Pancreas (tissue), 10 donors: ENCODE measurements around the gene PTGES2. TPM values are rescaled to one million over a fixed set of nuclear protein-coding genes. Genes with fewer than 3 reads are reported as not detected.

Experiments used
- ATAC-seq, 4 donors: fragments of 200-7000 bp; cut with Tn5 transposase; one replicate each; pipeline versions ENCODE4 v1.8.0 to v1.9.1; 2020; ENCODE audit warnings: mild to moderate bottlenecking in 4 of 4, moderate library complexity in 4 of 4
- DNase-seq, 6 donors: peaks; one replicate each; pipeline ENCODE4 v3.0.0-alpha.2; 2020
- FAIRE-seq: peaks from 2 replicates; lab custom pipeline; 2012; peaks lifted over from hg19 to GRCh38; lab: Jason Lieb, UNC
- H3K27ac ChIP-seq, 4 donors: fragments of 200-600 bp; sonication (generic); 1 replicate in 3 of 4; 2 replicates in 1 of 4; pipeline versions ENCODE4 v1.5.0 to v1.8.0; 2020
- H3K27me3 ChIP-seq, 4 donors: fragments of 200-600 bp; one replicate each; pipeline ENCODE4 v1.8.0; 2021
- H3K36me3 ChIP-seq, 3 donors: fragments of 200-600 bp; sonication (generic) in 1 of 3; one replicate each; pipeline versions ENCODE4 v1.5.0 to v1.8.0; 2020 to 2021
- H3K4me1 ChIP-seq, 3 donors: fragments of 200-600 bp; one replicate each; pipeline ENCODE4 v1.8.0; 2021
- H3K4me3 ChIP-seq, 4 donors: fragments of 200-600 bp; sonication (generic) in 2 of 4; one replicate each; pipeline versions ENCODE4 v1.5.0 to v1.8.0; 2020 to 2021
- H3K9me3 ChIP-seq, 4 donors: fragments of 200-600 bp; one replicate each; pipeline ENCODE4 v1.8.0; 2021
- WGBS, 2 donors: extraction: QIAGEN DNeasy Blood & Tissue Kit; methylation state at CpG; one replicate each; pipeline ENCODE4 v1.1.7; 2013; 5-methylcytosine and 5-hydroxymethylcytosine counted together
- intact Hi-C, 3 donors: fragments of 100-400 bp; cut with DNase I; formaldehyde crosslinking; loops; one replicate each; pipeline versions ENCODE4 v1.11.1 to v1.14.2; 2022
- polyA plus RNA-seq, 2 donors: library from polyadenylated mRNA; stranded (reverse); fragments of 200-250 nt; gene quantifications; one replicate each; pipeline ENCODE4 v1.2.3, GENCODE V29; 2013
- total RNA-seq, 6 donors: library from RNA; stranded (reverse); fragmentation: NEBNext Ultra II Directional in 4 of 6; extraction: Animal tissue kit (Norgen Biotek cat#: 25700) in 4 of 6; gene quantifications; one replicate each; pipeline versions ENCODE4 v1.2.1 to v1.2.4, GENCODE V29; 2021 to 2023
- TF ChIP-seq, protein P1 (sequence below), 4 donors: fragments of 200-600 bp; sonication (generic) in 3 of 4; IDR thresholded peaks; one replicate each; pipeline versions ENCODE4 v1.5.0 to v1.8.0; 2021; ENCODE audit warnings: antibody characterized with exemption in 4 of 4
- donor health status: healthy with polysubstance abuse.
- donor health status: DM: no; HTN: no; CAD: no; lungs with moderate emphysema.
- donor health status: DM: no; HTN: no; CAD: no.
- donor health status: control.
- donor health status: control.
- donor health status: Bipolar disorder and iron deficiency.
- donor health status: DM: yes; HTN: yes; CAD: no.
- donor health status: DM: no; HTN: no; CAD: no.
- donor health status: DM: no; HTN: no; CAD: no.
- donor health status: DM: yes; HTN: yes; CAD: no.

PTGES2 gene
- total and polyA plus RNA-seq, 8 donors: 25.4 to 78.5 (median 38.4) TPM

DNA sequence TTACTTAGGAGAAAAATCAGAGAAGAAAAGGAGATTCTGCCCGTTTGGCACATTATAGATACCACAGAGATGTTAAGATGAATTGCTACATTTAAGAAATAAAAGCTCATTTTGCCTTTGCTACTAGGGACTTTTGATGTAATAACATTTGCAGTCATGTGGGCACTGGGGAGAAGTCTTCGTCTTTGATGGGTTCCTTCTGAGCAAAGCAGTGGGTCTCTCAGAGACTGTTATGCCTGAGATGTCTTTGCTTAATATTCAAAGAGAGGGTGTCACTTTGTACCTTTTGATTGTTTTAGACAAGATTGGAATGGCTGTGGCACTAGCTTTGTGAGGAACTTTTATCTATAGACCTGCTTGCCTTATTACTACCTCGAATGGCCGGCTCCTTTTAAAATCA is 34.5 kb downstream of the PTGES2 start:
- no peak for DNase-seq
- no peak for ATAC-seq
- TF ChIP-seq, protein P1, sequence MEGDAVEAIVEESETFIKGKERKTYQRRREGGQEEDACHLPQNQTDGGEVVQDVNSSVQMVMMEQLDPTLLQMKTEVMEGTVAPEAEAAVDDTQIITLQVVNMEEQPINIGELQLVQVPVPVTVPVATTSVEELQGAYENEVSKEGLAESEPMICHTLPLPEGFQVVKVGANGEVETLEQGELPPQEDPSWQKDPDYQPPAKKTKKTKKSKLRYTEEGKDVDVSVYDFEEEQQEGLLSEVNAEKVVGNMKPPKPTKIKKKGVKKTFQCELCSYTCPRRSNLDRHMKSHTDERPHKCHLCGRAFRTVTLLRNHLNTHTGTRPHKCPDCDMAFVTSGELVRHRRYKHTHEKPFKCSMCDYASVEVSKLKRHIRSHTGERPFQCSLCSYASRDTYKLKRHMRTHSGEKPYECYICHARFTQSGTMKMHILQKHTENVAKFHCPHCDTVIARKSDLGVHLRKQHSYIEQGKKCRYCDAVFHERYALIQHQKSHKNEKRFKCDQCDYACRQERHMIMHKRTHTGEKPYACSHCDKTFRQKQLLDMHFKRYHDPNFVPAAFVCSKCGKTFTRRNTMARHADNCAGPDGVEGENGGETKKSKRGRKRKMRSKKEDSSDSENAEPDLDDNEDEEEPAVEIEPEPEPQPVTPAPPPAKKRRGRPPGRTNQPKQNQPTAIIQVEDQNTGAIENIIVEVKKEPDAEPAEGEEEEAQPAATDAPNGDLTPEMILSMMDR (IDR thresholded peaks at IDR 0.05): no peak
- WGBS, 2 donors: 74 to 75% methylated on average over 4 of the region's 4 CpGs
- no peaks in the 10 kb centered on the region for H3K27me3 ChIP-seq
- intact Hi-C loops: no loop called here
- no peak for FAIRE-seq
- peak overlapping the region; percentile 86 to 97 (median 93) for H3K27ac ChIP-seq
- no peaks in the 10 kb centered on the region for H3K9me3 ChIP-seq
- H3K4me3 ChIP-seq: no peak overlapping the region
- peaks cover 6 to 37% (median 18%) of the 10 kb centered on the region in 3 donors for H3K4me1 ChIP-seq
- H3K36me3 ChIP-seq: no peaks in the 10 kb centered on the region

DNA sequence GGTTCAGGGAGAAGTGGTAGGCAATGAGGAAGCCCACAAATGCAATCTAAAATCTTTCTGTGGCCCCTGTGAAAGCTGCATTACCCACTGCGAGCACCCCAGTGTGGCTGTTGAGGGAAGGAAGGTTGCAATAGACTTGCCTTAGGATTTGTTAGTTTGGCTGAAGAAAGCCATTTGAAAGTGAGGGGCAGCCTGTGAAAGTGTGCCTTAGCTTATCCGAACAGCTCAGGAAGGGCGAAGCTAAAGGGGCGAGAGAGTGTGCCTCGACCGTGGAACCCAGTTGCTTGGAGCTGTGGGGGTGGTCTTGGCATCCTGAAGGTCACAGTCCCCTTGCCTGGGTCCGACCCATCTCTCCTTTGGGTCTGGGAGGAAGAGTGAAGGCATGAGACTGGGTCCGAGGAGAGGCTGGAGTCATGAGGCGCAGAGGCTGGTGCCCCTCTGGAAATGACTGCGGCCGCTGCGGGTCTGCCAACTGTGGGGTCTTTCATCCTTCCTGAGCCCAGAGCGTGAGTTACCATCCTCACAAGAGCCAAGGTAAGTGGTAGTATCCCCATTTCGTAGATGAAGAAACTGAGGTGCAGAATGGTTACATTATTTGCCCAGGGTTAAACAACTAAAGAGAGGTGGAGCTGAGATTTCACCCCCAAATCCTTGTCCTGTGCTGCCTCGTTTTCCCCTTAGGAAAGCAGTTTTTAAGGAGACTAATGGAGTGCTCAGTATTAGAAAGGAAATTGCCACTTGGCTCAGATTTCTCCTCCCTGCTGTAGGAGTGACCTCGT is 35.1 kb downstream of the PTGES2 start:
- H3K4me3 ChIP-seq: no peak overlapping the region
- WGBS, 2 donors: 83 to 85% methylated on average over 16 of the region's 16 CpGs
- ATAC-seq (no peak), DNase-seq (no peak), FAIRE-seq (no peak)
- H3K4me1 ChIP-seq: peaks cover 0 to 30% (median 12%) of the 10 kb centered on the region in 3 donors
- intact Hi-C loops: no loop called here
- H3K36me3 ChIP-seq: no peaks in the 10 kb centered on the region
- no peaks in the 10 kb centered on the region for H3K27me3 ChIP-seq
- H3K27ac ChIP-seq: peak overlapping the region in 2 of 4 donors; percentile 92 to 97
- H3K9me3 ChIP-seq: no peaks in the 10 kb centered on the region
- TF ChIP-seq, protein P1 (IDR thresholded peaks at IDR 0.05): no peak

DNA sequence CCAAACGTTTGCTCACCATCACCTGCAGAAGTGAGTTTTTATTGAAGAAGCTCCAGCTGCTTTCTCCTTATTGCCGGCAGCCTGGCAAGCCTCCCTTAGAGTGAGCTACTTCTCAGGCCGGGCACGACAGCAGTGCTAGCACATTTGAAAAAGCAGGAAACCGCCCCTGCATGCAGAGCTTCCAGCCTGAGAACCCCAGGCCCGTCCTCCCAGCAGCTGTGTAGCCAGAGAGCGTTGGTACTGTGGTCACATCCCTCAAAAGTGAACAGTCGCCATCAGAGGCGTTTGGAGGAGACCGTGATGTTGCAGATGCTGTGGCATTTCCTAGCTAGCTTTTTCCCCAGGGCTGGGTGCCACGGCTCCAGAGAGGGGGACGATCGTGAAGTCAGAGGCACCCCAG is 36.0 kb downstream of the PTGES2 start:
- 57 to 67% methylated on average over 13 of the region's 13 CpGs for WGBS, 2 donors
- no peak overlapping the region for H3K27ac ChIP-seq
- H3K4me1 ChIP-seq: peaks cover 0 to 29% (median 9%) of the 10 kb centered on the region in 3 donors
- ATAC-seq: no peak
- no peaks in the 10 kb centered on the region for H3K9me3 ChIP-seq
- intact Hi-C loops: no loop called here
- no peaks in the 10 kb centered on the region for H3K27me3 ChIP-seq
- TF ChIP-seq, protein P1 (IDR thresholded peaks at IDR 0.05): no peak
- H3K36me3 ChIP-seq: no peaks in the 10 kb centered on the region
- no peak overlapping the region for H3K4me3 ChIP-seq
- no peak for FAIRE-seq
- DNase-seq: no peak

DNA sequence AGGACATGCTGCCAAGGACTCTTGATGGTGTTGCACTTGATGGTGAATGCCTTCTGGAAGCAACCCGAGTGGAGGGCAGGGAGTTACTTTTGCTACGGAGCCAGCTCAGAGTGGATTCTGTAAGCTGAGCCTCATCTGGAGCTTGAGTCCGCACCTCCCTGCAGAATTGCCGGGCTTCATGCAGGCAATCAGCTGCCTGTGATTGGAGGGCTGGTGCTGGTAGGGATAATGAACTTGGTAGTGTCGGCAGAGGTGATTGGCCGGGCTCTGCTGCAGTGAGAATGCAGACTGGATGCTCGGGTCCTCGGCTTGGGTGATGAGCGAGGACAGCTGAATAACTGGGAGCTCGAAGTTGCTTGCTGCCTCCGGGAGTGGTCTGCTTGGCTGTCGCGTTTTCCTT is 36.4 kb downstream of the PTGES2 start:
- WGBS, 2 donors: 86 to 87% methylated on average over 13 of the region's 13 CpGs
- intact Hi-C loops: no loop called here
- no peak overlapping the region for H3K4me3 ChIP-seq
- DNase-seq (no peak), FAIRE-seq (no peak), ATAC-seq (no peak)
- TF ChIP-seq, protein P1 (IDR thresholded peaks at IDR 0.05): no peak
- H3K9me3 ChIP-seq: no peaks in the 10 kb centered on the region
- no peaks in the 10 kb centered on the region for H3K36me3 ChIP-seq
- H3K27me3 ChIP-seq: no peaks in the 10 kb centered on the region
- H3K27ac ChIP-seq: no peak overlapping the region
- H3K4me1 ChIP-seq: peaks cover 0 to 29% (median 9%) of the 10 kb centered on the region in 3 donors

DNA sequence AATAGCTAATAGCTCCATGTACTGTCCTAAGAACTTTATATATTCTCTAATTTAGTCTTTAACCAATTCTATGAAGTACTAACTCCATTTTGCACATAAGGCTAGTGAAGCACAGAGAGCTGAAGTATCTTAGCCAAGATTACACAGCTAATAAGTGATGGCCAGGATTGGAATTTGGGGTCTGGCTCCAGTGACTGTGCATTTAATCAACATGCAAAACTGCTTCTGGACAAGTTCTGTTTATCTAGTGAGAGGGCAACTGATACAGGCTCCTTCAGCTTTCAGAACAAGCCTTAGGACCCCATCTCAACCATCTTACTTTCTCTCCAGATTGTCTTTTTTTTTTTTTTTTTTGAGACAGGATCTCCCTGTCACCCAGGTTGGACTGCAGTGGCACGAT is 38.2 kb downstream of the PTGES2 start:
- no peaks in the 10 kb centered on the region for H3K9me3 ChIP-seq
- ATAC-seq: no peak
- H3K36me3 ChIP-seq: no peaks in the 10 kb centered on the region
- FAIRE-seq: no peak
- intact Hi-C loops: no loop called here
- TF ChIP-seq, protein P1 (IDR thresholded peaks at IDR 0.05): no peak
- H3K4me3 ChIP-seq: no peak overlapping the region
- no peaks in the 10 kb centered on the region for H3K27me3 ChIP-seq
- WGBS, 2 donors: 95 to 100% methylated on average over 1 of the region's 1 CpG
- H3K4me1 ChIP-seq: peaks cover 0 to 16% (median 0%) of the 10 kb centered on the region in 3 donors
- no peak for DNase-seq
- H3K27ac ChIP-seq: no peak overlapping the region
